Neural progenitor cell (in vitro differentiated cells): ENCODE measurements around the gene COQ7. TPM values are rescaled to one million over a fixed set of nuclear protein-coding genes. Genes with fewer than 3 reads are reported as not detected.

Source experiments
- DNase-seq: peaks from one replicate; pipeline ENCODE4 v3.0.0-alpha.2; 2016; ENCODE audit warnings: low spot score
- H2AFZ ChIP-seq: fragments of 200-600 bp; sonication (generic); replicated peaks from 2 replicates; pipeline ENCODE4 v1.6.1; 2016; ENCODE audit warnings: antibody characterized with exemption
- H3F3A ChIP-seq: fragments of 200-600 bp; sonication (generic); 2 replicates; pipeline ENCODE4 v1.6.1; 2016; ENCODE audit warnings: antibody characterized with exemption, low read depth
- H3K27ac ChIP-seq: fragments of 200-600 bp; sonication (generic); 2 replicates; pipeline ENCODE4 v1.5.1; 2016; ENCODE audit warnings: mild to moderate bottlenecking
- H3K27me3 ChIP-seq: fragments of 200-600 bp; sonication (generic); 2 replicates; pipeline ENCODE4 v1.6.1; 2016; ENCODE audit warnings: mild to moderate bottlenecking, moderate library complexity
- H3K36me3 ChIP-seq: fragments of 200-600 bp; sonication (generic); 2 replicates; pipeline ENCODE4 v1.5.1; 2016
- H3K4me1 ChIP-seq: fragments of 200-600 bp; sonication (generic); 2 replicates; pipeline ENCODE4 v1.6.1; 2016; ENCODE audit warnings: mixed run types
- H3K4me2 ChIP-seq: fragments of 200-600 bp; sonication (generic); 2 replicates; pipeline ENCODE4 v1.6.1; 2016
- H3K4me3 ChIP-seq: fragments of 200-600 bp; sonication (generic); 2 replicates; pipeline ENCODE4 v1.5.1; 2016
- H3K79me2 ChIP-seq: fragments of 200-600 bp; sonication (generic); 2 replicates; pipeline ENCODE4 v1.6.1; 2016; ENCODE audit warnings: low read depth
- H3K9ac ChIP-seq: fragments of 200-600 bp; sonication (generic); 2 replicates; pipeline ENCODE4 v1.6.1; 2016
- H3K9me3 ChIP-seq: fragments of 200-600 bp; sonication (generic); 2 replicates; pipeline ENCODE4 v1.5.1; 2016; ENCODE audit warnings: low read depth
- H4K20me1 ChIP-seq: fragments of 200-600 bp; sonication (generic); 2 replicates; pipeline ENCODE4 v1.6.1; 2016; ENCODE audit warnings: low read depth
- H3K27ac Mint-ChIP-seq: 3 replicates; pipeline ENCODE4 v1.8.0; 2021; ENCODE audit warnings: mixed read lengths
- H3K27me3 Mint-ChIP-seq: 2 replicates; pipeline ENCODE4 v1.8.0; 2022; ENCODE audit warnings: low read depth, mild to moderate bottlenecking, inconsistent platforms, moderate library complexity, mixed read lengths; ENCODE audit not compliant: insufficient read depth
- H3K36me3 Mint-ChIP-seq: 3 replicates; pipeline ENCODE4 v1.8.0; 2021; ENCODE audit warnings: mixed read lengths
- H3K4me1 Mint-ChIP-seq: 3 replicates; pipeline ENCODE4 v1.8.0; 2021; ENCODE audit warnings: mixed read lengths
- H3K4me3 Mint-ChIP-seq: 3 replicates; pipeline ENCODE4 v1.8.0; 2021; ENCODE audit warnings: mild to moderate bottlenecking, moderate library complexity, mixed read lengths
- H3K9me3 Mint-ChIP-seq: 3 replicates; pipeline ENCODE4 v1.8.0; 2020; ENCODE audit warnings: mixed read lengths
- CTCF ChIP-seq: fragments of 200-600 bp; sonication (generic); IDR thresholded peaks from 2 replicates; pipeline ENCODE4 v1.5.1; 2017; ENCODE audit warnings: antibody characterized with exemption, mild to moderate bottlenecking
- EZH2 ChIP-seq: fragments of 200-600 bp; sonication (generic); IDR thresholded peaks from 2 replicates; pipeline ENCODE4 v1.6.1; 2017; ENCODE audit warnings: antibody characterized with exemption, mild to moderate bottlenecking, moderate library complexity
- EZH2phosphoT487 ChIP-seq: fragments of 200-600 bp; sonication (generic); IDR thresholded peaks from 2 replicates; pipeline ENCODE4 v1.6.1; 2017; ENCODE audit warnings: antibody characterized with exemption
- total RNA-seq: library from RNA; depleted of rRNA; stranded (reverse); fragments of >200 nt; gene quantifications from 2 replicates; pipeline ENCODE4 v1.2.3, GENCODE V29; 2015; ENCODE audit warnings: low replicate concordance

COQ7 gene
- total RNA-seq, 1 donor from 2014 or later: 22.9 TPM

GRCh38 chr16:19092653-19093410 is 25.4 kb downstream of the COQ7 start:
- H2AFZ ChIP-seq: no peak overlapping the region
- H3K4me3 ChIP-seq: no peak overlapping the region
- no peaks in the 10 kb centered on the region for H3K4me1 ChIP-seq
- H3K27me3 ChIP-seq: no peaks in the 10 kb centered on the region
- no peak overlapping the region for H3K27ac Mint-ChIP-seq
- TF ChIP-seq EZH2phosphoT487: no peak
- TF ChIP-seq EZH2: no peak
- no peak for TF ChIP-seq CTCF
- no peak overlapping the region for H3K4me3 Mint-ChIP-seq
- no peaks in the 10 kb centered on the region for H4K20me1 ChIP-seq
- H3K36me3 Mint-ChIP-seq: no peaks in the 10 kb centered on the region
- H3K36me3 ChIP-seq: no peaks in the 10 kb centered on the region
- DNase-seq: no peak
- H3K9me3 ChIP-seq: no peaks in the 10 kb centered on the region
- peaks cover 3% of the 10 kb centered on the region for H3K27me3 Mint-ChIP-seq
- no peaks in the 10 kb centered on the region for H3K4me1 Mint-ChIP-seq
- H3K4me2 ChIP-seq: no peak overlapping the region
- no peak overlapping the region for H3K27ac ChIP-seq
- H3K9ac ChIP-seq: no peak overlapping the region
- H3K79me2 ChIP-seq: no peaks in the 10 kb centered on the region
- peaks cover 3% of the 10 kb centered on the region for H3K9me3 Mint-ChIP-seq
- no peaks in the 10 kb centered on the region for H3F3A ChIP-seq

- H3K27ac ChIP-seq: no peak overlapping the region
- Mint-ChIP-seq H3K4me3 (no peak overlapping the region), H3K36me3 (no peaks in the 10 kb centered on the region), H3K4me1 (no peaks in the 10 kb centered on the region), H3K9me3 (peaks cover 5% of the 10 kb centered on the region), H3K27ac (no peak overlapping the region), H3K27me3 (peaks cover 7% of the 10 kb centered on the region)
- no peaks in the 10 kb centered on the region for H3K36me3 ChIP-seq
- no peak overlapping the region for H3K4me2 ChIP-seq
- no peak for TF ChIP-seq CTCF
- no peaks in the 10 kb centered on the region for H3K27me3 ChIP-seq
- H3K79me2 ChIP-seq: no peaks in the 10 kb centered on the region
- no peaks in the 10 kb centered on the region for H4K20me1 ChIP-seq
- H3K4me3 ChIP-seq: no peak overlapping the region
- DNase-seq: no peak
- H2AFZ ChIP-seq: no peak overlapping the region
- H3K9ac ChIP-seq: no peak overlapping the region
- H3K4me1 ChIP-seq: no peaks in the 10 kb centered on the region
- H3F3A ChIP-seq: no peaks in the 10 kb centered on the region
- H3K9me3 ChIP-seq: no peaks in the 10 kb centered on the region
Observed at GRCh38 chr16:19093631-19094541, 26.5 kb downstream of the COQ7 start.

GRCh38 chr16:19094542-19095365 is 27.3 kb downstream of the COQ7 start:
- H3K27me3 ChIP-seq: no peaks in the 10 kb centered on the region
- H3K4me1 ChIP-seq: no peaks in the 10 kb centered on the region
- no peaks in the 10 kb centered on the region for H4K20me1 ChIP-seq
- H2AFZ ChIP-seq: no peak overlapping the region
- no peak overlapping the region for H3K4me3 ChIP-seq
- H3K27me3 Mint-ChIP-seq: peaks cover 7% of the 10 kb centered on the region
- no peaks in the 10 kb centered on the region for H3K79me2 ChIP-seq
- H3K4me1 Mint-ChIP-seq: no peaks in the 10 kb centered on the region
- DNase-seq: no peak
- H3K9ac ChIP-seq: no peak overlapping the region
- no peaks in the 10 kb centered on the region for H3F3A ChIP-seq
- peaks cover 5% of the 10 kb centered on the region for H3K9me3 Mint-ChIP-seq
- TF ChIP-seq EZH2 (no peak), CTCF (no peak), EZH2phosphoT487 (no peak)
- H3K4me3 Mint-ChIP-seq: no peak overlapping the region
- no peak overlapping the region for H3K27ac Mint-ChIP-seq
- no peak overlapping the region for H3K4me2 ChIP-seq
- H3K9me3 ChIP-seq: no peaks in the 10 kb centered on the region
- H3K36me3 Mint-ChIP-seq: no peaks in the 10 kb centered on the region
- H3K36me3 ChIP-seq: no peaks in the 10 kb centered on the region
- H3K27ac ChIP-seq: no peak overlapping the region
